Heart left ventricle (tissue), 16 donors: Measurements from ENCODE around the gene HMGB4. TPM values are rescaled to one million over a fixed set of nuclear protein-coding genes. Genes with fewer than 3 reads are reported as not detected.

ENCODE experiments used
- ATAC-seq, 4 donors: fragments of 200-7000 bp; cut with Tn5 transposase; one replicate each; pipeline ENCODE4 v1.9.1; 2020 to 2022; ENCODE audit warnings: moderate library complexity in 4 of 4, mild to moderate bottlenecking in 3 of 4, moderate number of reproducible peaks in 1 of 4
- DNase-seq, 5 donors: peaks; one replicate each; pipeline ENCODE4 v3.0.0-alpha.2; 2020
- H3K27ac ChIP-seq, 12 donors: fragments of 200-600 bp; sonication (generic) in 4 of 12; one replicate each; pipeline versions ENCODE4 v1.5.0 to v1.8.0; 2016 to 2022; ENCODE audit warnings: mild to moderate bottlenecking in 2 of 12
- H3K27me3 ChIP-seq, 9 donors: fragments of 200-600 bp; sonication (generic) in 2 of 9; one replicate each; pipeline versions ENCODE4 v1.5.1 to v1.8.0; 2016 to 2022; ENCODE audit warnings: mild to moderate bottlenecking in 3 of 9
- H3K36me3 ChIP-seq, 9 donors: fragments of 200-600 bp; sonication (generic) in 2 of 9; one replicate each; pipeline versions ENCODE4 v1.5.0 to v1.8.0; 2018 to 2022; ENCODE audit warnings: mild to moderate bottlenecking in 2 of 9
- H3K4me1 ChIP-seq, 12 donors: fragments of 200-600 bp; sonication (generic) in 4 of 12; one replicate each; pipeline versions ENCODE4 v1.5.0 to v1.8.0; 2016 to 2022; ENCODE audit warnings: mild to moderate bottlenecking in 3 of 12
- H3K4me3 ChIP-seq, 12 donors: fragments of 200-600 bp; sonication (generic) in 4 of 12; one replicate each; pipeline versions ENCODE4 v1.5.0 to v1.8.0; 2017 to 2022; ENCODE audit warnings: mild to moderate bottlenecking in 9 of 12, moderate library complexity in 4 of 12
- H3K9me3 ChIP-seq, 12 donors: fragments of 200-600 bp; sonication (generic) in 4 of 12; one replicate each; pipeline versions ENCODE4 v1.5.0 to v1.8.0; 2016 to 2022; ENCODE audit warnings: mild to moderate bottlenecking in 1 of 12
- POLR2A ChIP-seq, 2 donors: fragments of 450-650 bp; IDR thresholded peaks; one replicate each; pipeline ENCODE4 v1.6.1; 2017; ENCODE audit warnings: antibody characterized with exemption in 2 of 2, mild to moderate bottlenecking in 2 of 2, moderate library complexity in 2 of 2
- WGBS, 4 donors: extraction: QIAGEN DNeasy Blood & Tissue Kit in 2 of 4; methylation state at CpG; one replicate each; pipeline versions ENCODE4 v1.1.5 to v1.1.7; 2013 to 2018; 5-methylcytosine and 5-hydroxymethylcytosine counted together
- intact Hi-C, 10 donors: fragments of 100-400 bp; cut with DNase I; formaldehyde crosslinking; loops; one replicate each; pipeline versions ENCODE4 v1.11.1 to v1.14.2; 2022
- polyA plus RNA-seq, 2 donors: library from polyadenylated mRNA; stranded (reverse); fragments of 200-250 nt; gene quantifications; one replicate each; pipeline ENCODE4 v1.2.3, GENCODE V29; 2013
- total RNA-seq, 9 donors: library from RNA; depleted of rRNA in 2 of 9; stranded (reverse); fragments of >200 nt in 2 of 9; fragmentation: NEBNext Ultra II Directional in 3 of 9; extraction: Animal tissue kit (Norgen Biotek cat#: 25700) in 3 of 9; gene quantifications; one replicate each; pipeline versions ENCODE4 v1.1.0 to v1.2.4, GENCODE V29; 2016 to 2023
- TF ChIP-seq, protein P1 (sequence below), 12 donors: fragments of 200-600 bp; sonication (generic) in 4 of 12; IDR thresholded peaks; one replicate each; pipeline versions ENCODE4 v1.5.0 to v1.8.0; 2018 to 2022; ENCODE audit warnings: antibody characterized with exemption in 12 of 12, mild to moderate bottlenecking in 5 of 12
- donor health status: ischemic (EF 13 %, LVEDD 7.1; RV severe dilation, severe dysfunction).
- donor health status: healthy with polysubstance abuse.
- donor health status: DM: no; HTN: yes; CAD: no.
- donor health status: DM: no; HTN: no; CAD: no.
- donor health status: ischemic (EF 25% LVEDD 6.9; RV normal size, moderate dysfunction).
- donor health status: ischemic (EF 25% LVEDD 5.7; RV mildly dilated, moderate dysfunction).
- donor health status: healthy.
- donor health status: DM: yes; HTN: yes; CAD: no.
- donor health status: ischemic (EF 35%, LVEDD 5.7; RV mildly dilated, moderate dysfunction).
- donor health status: nonischemic (EF 11% LVEDD 7.7; RV severe dilation, severe dysfunction).
- donor health status: DM: yes; HTN: yes; CAD: no.
- donor health status: PGD.
- donor health status: ischemic (EF 29% LVEDD 5.4; RV normal size, mild dysfunction).
- donor health status: nonischemic (EF 23%, LVEDD 6.1; RV moderate dilation, normal function).

Gene HMGB4
- total and polyA plus RNA-seq, 11 donors, result not detected

- Histone ChIP-seq H3K36me3 (no peaks in the 10 kb centered on the region), H3K27me3 (no peaks in the 10 kb centered on the region), H3K9me3 (no peaks in the 10 kb centered on the region), H3K27ac (no peak overlapping the region), H3K4me1 (peaks cover 0 to 21% (median 0%) of the 10 kb centered on the region in 12 donors), H3K4me3 (no peak overlapping the region)
- intact Hi-C loops, result no loop called here
- 69 to 87% (median 72%) methylated on average over 3 of the region's 3 CpGs for WGBS, 4 donors
- no peak for ATAC-seq
- TF ChIP-seq POLR2A (IDR thresholded peaks at IDR 0.05), result no peak
- TF ChIP-seq, protein P1, sequence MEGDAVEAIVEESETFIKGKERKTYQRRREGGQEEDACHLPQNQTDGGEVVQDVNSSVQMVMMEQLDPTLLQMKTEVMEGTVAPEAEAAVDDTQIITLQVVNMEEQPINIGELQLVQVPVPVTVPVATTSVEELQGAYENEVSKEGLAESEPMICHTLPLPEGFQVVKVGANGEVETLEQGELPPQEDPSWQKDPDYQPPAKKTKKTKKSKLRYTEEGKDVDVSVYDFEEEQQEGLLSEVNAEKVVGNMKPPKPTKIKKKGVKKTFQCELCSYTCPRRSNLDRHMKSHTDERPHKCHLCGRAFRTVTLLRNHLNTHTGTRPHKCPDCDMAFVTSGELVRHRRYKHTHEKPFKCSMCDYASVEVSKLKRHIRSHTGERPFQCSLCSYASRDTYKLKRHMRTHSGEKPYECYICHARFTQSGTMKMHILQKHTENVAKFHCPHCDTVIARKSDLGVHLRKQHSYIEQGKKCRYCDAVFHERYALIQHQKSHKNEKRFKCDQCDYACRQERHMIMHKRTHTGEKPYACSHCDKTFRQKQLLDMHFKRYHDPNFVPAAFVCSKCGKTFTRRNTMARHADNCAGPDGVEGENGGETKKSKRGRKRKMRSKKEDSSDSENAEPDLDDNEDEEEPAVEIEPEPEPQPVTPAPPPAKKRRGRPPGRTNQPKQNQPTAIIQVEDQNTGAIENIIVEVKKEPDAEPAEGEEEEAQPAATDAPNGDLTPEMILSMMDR (IDR thresholded peaks at IDR 0.05), result no peak
- DNase-seq, result no peak
These were observed 35.9 kb downstream of the HMGB4 start for GRCh38 chr1:33899746-33900145.

- ATAC-seq (peak; percentile 26 to 71 (median 61)), DNase-seq (peak in 1 of 5 donors; percentile 9)
- H3K27ac ChIP-seq, result peak overlapping the region in 4 of 12 donors; percentile 11 to 62 (median 34)
- no peaks in the 10 kb centered on the region for H3K27me3 ChIP-seq
- no peaks in the 10 kb centered on the region for H3K9me3 ChIP-seq
- TF ChIP-seq, protein P1 (IDR thresholded peaks at IDR 0.05), result no peak
- no peak for TF ChIP-seq POLR2A (IDR thresholded peaks at IDR 0.05)
- no peak overlapping the region for H3K4me3 ChIP-seq
- H3K4me1 ChIP-seq, result peaks cover 0 to 21% (median 0%) of the 10 kb centered on the region in 12 donors
- H3K36me3 ChIP-seq, result no peaks in the 10 kb centered on the region
- intact Hi-C loops, result no loop called here
- WGBS, 4 donors, result 19 to 36% (median 26%) methylated on average over 6 of the region's 6 CpGs
These were observed 38.8 kb downstream of the HMGB4 start for GRCh38 chr1:33902486-33903209.

GRCh38 chr1:33903210-33903589, 39.3 kb downstream of the HMGB4 start:
- peaks cover 0 to 19% (median under 1%) of the 10 kb centered on the region in 12 donors for H3K4me1 ChIP-seq
- TF ChIP-seq, protein P1 (IDR thresholded peaks at IDR 0.05), result no peak
- TF ChIP-seq POLR2A (IDR thresholded peaks at IDR 0.05), result no peak
- 17 to 21% (median 18%) methylated on average over 2 of the region's 2 CpGs for WGBS, 4 donors
- intact Hi-C loops, result no loop called here
- ATAC-seq, result peak in 2 of 4 donors; percentile 25 to 35
- no peaks in the 10 kb centered on the region for H3K27me3 ChIP-seq
- no peak for DNase-seq
- H3K4me3 ChIP-seq, result no peak overlapping the region
- H3K27ac ChIP-seq, result peak overlapping the region in 4 of 12 donors; percentile 11 to 62 (median 34)
- no peaks in the 10 kb centered on the region for H3K9me3 ChIP-seq
- H3K36me3 ChIP-seq, result no peaks in the 10 kb centered on the region

- Histone ChIP-seq H3K9me3 (no peaks in the 10 kb centered on the region), H3K36me3 (no peaks in the 10 kb centered on the region), H3K27ac (no peak overlapping the region), H3K27me3 (no peaks in the 10 kb centered on the region), H3K4me1 (peaks cover 0 to 13% (median 3%) of the 10 kb centered on the region in 12 donors), H3K4me3 (no peak overlapping the region)
- intact Hi-C loops, result no loop called here
- 63 to 74% (median 67%) methylated on average over 3 of the region's 3 CpGs for WGBS, 4 donors
- no peak for ATAC-seq
- no peak for DNase-seq
- TF ChIP-seq, protein P1 (IDR thresholded peaks at IDR 0.05), result no peak
- TF ChIP-seq POLR2A (IDR thresholded peaks at IDR 0.05), result no peak
These were observed 41.4 kb downstream of the HMGB4 start for GRCh38 chr1:33905241-33905640.
